Activated CD8-positive, alpha-beta T cell treated with anti-CD3 and anti-CD28 coated beads, Interleukin-2, amount 10 ng/mL, durations not matched to agents 7 days and 5 days (primary cell): ENCODE measurements around the gene DICER1. TPM values are rescaled to one million over a fixed set of nuclear protein-coding genes. Genes with fewer than 3 reads are reported as not detected.

ENCODE experiments used
- ATAC-seq: fragments of 150-1000 bp; cut with Tn5 transposase; one replicate; pipeline ENCODE4 v1.10.0; 2021; ENCODE audit warnings: moderate library complexity
- CTCF ChIA-PET: fragments of 350-600 bp; sonication (Branson Sonifier 250); formaldehyde crosslinking; loops from one replicate; lab custom pipeline; 2021; ENCODE audit warnings: antibody characterized with exemption; lab: Charles Lee
- POLR2A ChIA-PET: fragments of 350-600 bp; sonication (Branson Sonifier 250); formaldehyde crosslinking; loops from one replicate; lab custom pipeline; 2021; ENCODE audit warnings: antibody characterized with exemption; lab: Charles Lee
- DNase-seq: peaks from one replicate; pipeline ENCODE4 v3.0.0-alpha.2; 2020
- H3K27ac Mint-ChIP-seq: one replicate; pipeline ENCODE4 v1.8.0; 2021; ENCODE audit warnings: mild to moderate bottlenecking, mixed read lengths
- H3K27me3 Mint-ChIP-seq: one replicate; pipeline ENCODE4 v1.8.0; 2021; ENCODE audit warnings: low read depth, mixed read lengths
- H3K36me3 Mint-ChIP-seq: one replicate; pipeline ENCODE4 v1.8.0; 2021; ENCODE audit warnings: low read depth, mixed read lengths
- H3K4me1 Mint-ChIP-seq: one replicate; pipeline ENCODE4 v1.8.0; 2021; ENCODE audit warnings: low read depth, mixed read lengths
- H3K4me3 Mint-ChIP-seq: one replicate; pipeline ENCODE4 v1.8.0; 2021; ENCODE audit warnings: mild to moderate bottlenecking, mixed read lengths
- H3K9me3 Mint-ChIP-seq: one replicate; pipeline ENCODE4 v1.8.0; 2022; ENCODE audit warnings: mixed read lengths; ENCODE audit not compliant: insufficient read depth
- total RNA-seq, 2 experiments: library from RNA; stranded (reverse); gene quantifications; one replicate each; pipeline ENCODE4 v1.2.3, GENCODE V29; 2021

Gene DICER1
- total RNA-seq, 2 experiments from 2014 or later: 57.5 to 59.7 TPM

DNA sequence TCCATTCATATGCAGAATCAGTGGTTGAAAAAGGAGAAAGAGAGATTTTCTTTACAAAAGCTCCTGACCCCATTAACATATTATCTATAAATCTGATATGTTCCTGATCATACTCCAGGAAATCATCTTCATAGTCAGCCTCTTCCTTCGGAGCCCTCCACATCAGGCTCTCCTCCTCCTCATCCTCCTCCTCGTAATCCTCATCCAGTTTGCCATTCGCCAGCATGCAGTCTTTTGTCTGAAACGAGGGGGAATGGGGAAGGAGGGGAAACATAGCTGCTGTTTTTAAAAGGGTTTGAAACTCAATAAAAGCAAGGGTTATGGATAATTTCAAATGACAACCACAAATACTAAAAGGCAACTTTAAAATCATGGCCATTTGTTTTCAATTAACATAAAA is 60.9 kb downstream of the DICER1 start:
- ATAC-seq: no peak
- no peak for DNase-seq
- CTCF ChIA-PET: interaction anchor here (1.0 kb wide), 2 partner anchors 9 to 407 kb away, joined by 3 read pairs; no protein-coding TSS in a partner anchor
- H3K4me3 Mint-ChIP-seq: no peak overlapping the region
- H3K36me3 Mint-ChIP-seq: peaks cover 43% of the 10 kb centered on the region
- no peaks in the 10 kb centered on the region for H3K9me3 Mint-ChIP-seq
- POLR2A ChIA-PET: no interaction called here
- H3K4me1 Mint-ChIP-seq: peaks cover 11% of the 10 kb centered on the region
- H3K27me3 Mint-ChIP-seq: no peaks in the 10 kb centered on the region
- no peak overlapping the region for H3K27ac Mint-ChIP-seq

DNA sequence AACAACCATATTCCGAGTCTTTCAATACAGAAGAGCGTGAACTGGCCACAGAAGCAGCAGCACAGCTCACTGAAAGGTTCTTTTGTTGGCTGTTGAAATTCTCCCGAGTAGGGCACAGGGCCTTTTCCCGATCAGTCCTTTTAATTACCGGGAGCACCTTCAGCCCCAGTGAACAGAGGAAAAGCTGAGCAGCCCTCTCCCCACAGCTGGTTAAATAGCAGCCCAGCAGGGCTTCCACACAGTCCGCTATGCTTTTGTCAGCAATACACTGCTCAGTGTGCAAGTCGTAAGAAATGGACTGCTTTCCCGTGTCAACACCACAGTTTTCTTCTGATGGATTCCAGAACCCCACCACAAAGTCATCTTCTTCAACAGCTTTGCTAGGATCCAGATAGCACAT is 61.3 kb downstream of the DICER1 start:
- Mint-ChIP-seq H3K4me3 (no peak overlapping the region), H3K27ac (no peak overlapping the region), H3K4me1 (peaks cover 11% of the 10 kb centered on the region), H3K36me3 (peaks cover 41% of the 10 kb centered on the region), H3K9me3 (no peaks in the 10 kb centered on the region), H3K27me3 (no peaks in the 10 kb centered on the region)
- ChIA-PET CTCF (interaction anchor here (1.0 kb wide), 1 partner anchor 406 kb away, joined by 3 read pairs; no protein-coding TSS in a partner anchor), POLR2A (no interaction called here)
- no peak for ATAC-seq
- DNase-seq: no peak

DNA sequence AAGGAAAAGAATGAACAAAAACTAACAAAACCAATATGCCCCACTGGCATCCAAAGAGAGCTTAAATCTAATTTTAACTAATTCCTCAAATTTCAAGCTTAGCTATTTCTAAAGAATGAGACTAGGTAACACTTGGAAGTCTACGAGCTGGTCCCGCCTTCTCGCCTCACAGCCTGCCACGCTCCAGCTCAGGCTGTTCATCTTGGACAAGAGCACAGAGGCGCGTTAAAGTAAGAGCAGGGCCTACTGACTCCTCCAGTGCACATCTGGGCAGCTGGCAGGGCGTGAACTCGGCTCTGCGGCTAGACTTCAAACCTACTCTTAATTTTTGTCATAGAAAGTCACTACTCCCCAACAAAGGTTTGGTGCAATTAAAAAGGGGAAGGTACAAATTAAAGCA is 64.6 kb downstream of the DICER1 start:
- Mint-ChIP-seq H3K27me3 (no peaks in the 10 kb centered on the region), H3K36me3 (peaks cover 47% of the 10 kb centered on the region), H3K4me3 (no peak overlapping the region), H3K9me3 (no peaks in the 10 kb centered on the region), H3K4me1 (no peaks in the 10 kb centered on the region), H3K27ac (no peak overlapping the region)
- ChIA-PET CTCF (no interaction called here), POLR2A (interaction anchor here (0.6 kb wide), 1 partner anchor 259 kb away, joined by 3 read pairs; no protein-coding TSS in a partner anchor)
- DNase-seq: no peak
- no peak for ATAC-seq

DNA sequence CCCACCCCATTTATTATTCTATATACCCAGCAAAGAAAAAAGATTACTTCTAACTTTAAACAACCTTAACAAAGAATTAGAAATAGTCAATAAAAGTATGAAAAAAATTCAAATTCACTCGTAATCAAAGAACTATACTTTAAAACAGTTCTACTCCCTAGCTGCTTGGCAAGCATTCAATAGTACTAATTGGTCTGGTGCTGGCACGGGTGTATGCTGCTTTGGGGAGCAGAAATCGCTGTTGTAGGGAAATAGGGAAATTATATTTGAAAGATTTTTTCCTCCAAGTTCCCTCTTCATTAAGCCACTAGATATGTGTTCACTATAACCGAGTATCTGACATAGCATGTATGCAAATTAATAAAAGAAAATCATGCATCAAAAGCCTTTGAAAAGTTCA is 65.7 kb downstream of the DICER1 start:
- no peaks in the 10 kb centered on the region for H3K4me1 Mint-ChIP-seq
- POLR2A ChIA-PET: no interaction called here
- CTCF ChIA-PET: no interaction called here
- ATAC-seq: no peak
- H3K27me3 Mint-ChIP-seq: no peaks in the 10 kb centered on the region
- no peaks in the 10 kb centered on the region for H3K9me3 Mint-ChIP-seq
- no peak for DNase-seq
- peaks cover 46% of the 10 kb centered on the region for H3K36me3 Mint-ChIP-seq
- H3K4me3 Mint-ChIP-seq: no peak overlapping the region
- no peak overlapping the region for H3K27ac Mint-ChIP-seq

DNA sequence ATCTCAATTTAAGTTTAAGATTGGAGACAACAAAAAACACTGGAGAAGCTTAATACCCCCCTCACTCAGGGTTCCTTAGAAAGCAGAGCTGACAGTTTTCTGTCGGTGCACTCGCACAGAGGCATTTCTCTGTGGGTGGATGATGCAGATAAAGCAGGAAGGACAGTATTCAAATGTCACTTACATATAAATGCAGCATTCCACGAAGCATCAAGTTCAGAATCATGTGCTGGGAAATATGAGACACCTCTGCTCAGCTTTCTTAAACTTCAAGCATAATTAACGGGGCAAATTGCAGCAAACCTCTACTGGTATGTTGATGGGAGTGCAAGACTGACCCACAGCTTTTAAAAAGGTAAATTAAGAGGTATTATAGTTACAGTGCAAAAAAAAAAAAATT is 68.7 kb downstream of the DICER1 start:
- H3K27ac Mint-ChIP-seq: no peak overlapping the region
- CTCF ChIA-PET: interaction anchor here (1.2 kb wide), 1 partner anchor 11 kb away, joined by 4 read pairs; no protein-coding TSS in a partner anchor

GRCh38 chr14:95087619-95088018 is 69.7 kb downstream of the DICER1 start:
- ChIA-PET POLR2A (no interaction called here), CTCF (no interaction called here)
- no peaks in the 10 kb centered on the region for H3K9me3 Mint-ChIP-seq
- ATAC-seq: no peak
- H3K36me3 Mint-ChIP-seq: peaks cover 30% of the 10 kb centered on the region
- H3K27ac Mint-ChIP-seq: no peak overlapping the region
- no peak for DNase-seq
- H3K4me1 Mint-ChIP-seq: no peaks in the 10 kb centered on the region
- no peaks in the 10 kb centered on the region for H3K27me3 Mint-ChIP-seq
- no peak overlapping the region for H3K4me3 Mint-ChIP-seq

More for the DNA sequence above, 68.7 kb downstream of the DICER1 start:
- Mint-ChIP-seq H3K36me3 (peaks cover 37% of the 10 kb centered on the region), H3K9me3 (no peaks in the 10 kb centered on the region), H3K4me1 (no peaks in the 10 kb centered on the region), H3K4me3 (no peak overlapping the region), H3K27me3 (no peaks in the 10 kb centered on the region)
- POLR2A ChIA-PET: no interaction called here
- ATAC-seq (no peak), DNase-seq (no peak)

- no peak overlapping the region for H3K27ac Mint-ChIP-seq
- peaks cover 25% of the 10 kb centered on the region for H3K36me3 Mint-ChIP-seq
- POLR2A ChIA-PET: no interaction called here
- H3K4me3 Mint-ChIP-seq: no peak overlapping the region
- H3K4me1 Mint-ChIP-seq: no peaks in the 10 kb centered on the region
- DNase-seq (no peak), ATAC-seq (no peak)
- no peaks in the 10 kb centered on the region for H3K27me3 Mint-ChIP-seq
- no peaks in the 10 kb centered on the region for H3K9me3 Mint-ChIP-seq
- CTCF ChIA-PET: no interaction called here
Measured at GRCh38 chr14:95085321-95085720, 72.0 kb downstream of the DICER1 start.

- no peak for ATAC-seq
- CTCF ChIA-PET: no interaction called here
Measured at GRCh38 chr14:95078867-95079266, 78.5 kb downstream of the DICER1 start.

DNA sequence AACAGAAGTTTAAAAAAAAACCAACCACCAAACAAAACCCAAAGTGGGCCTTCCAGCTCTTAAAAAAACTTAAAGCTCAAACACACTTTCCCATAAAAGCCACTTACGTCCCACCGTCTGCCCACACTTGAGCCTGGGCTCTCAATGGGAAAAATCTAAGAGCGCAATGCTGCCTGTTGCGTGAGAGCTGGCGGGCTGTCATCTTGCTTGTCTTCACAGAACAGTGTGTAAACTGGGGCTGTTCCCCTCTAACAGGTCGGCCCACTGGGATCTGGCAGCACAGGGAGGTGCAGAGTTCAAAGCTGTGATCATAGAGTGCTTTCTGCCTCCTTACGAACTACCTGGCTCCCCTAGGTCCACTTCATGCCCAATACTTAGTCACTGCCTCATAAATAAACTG is 80.0 kb downstream of the DICER1 start:
- CTCF ChIA-PET: no interaction called here
- ATAC-seq (no peak), DNase-seq (no peak)
- Mint-ChIP-seq H3K4me3 (no peak overlapping the region), H3K27ac (no peak overlapping the region), H3K27me3 (peaks cover 11% of the 10 kb centered on the region), H3K4me1 (no peaks in the 10 kb centered on the region), H3K9me3 (no peaks in the 10 kb centered on the region), H3K36me3 (no peaks in the 10 kb centered on the region)
- POLR2A ChIA-PET: no interaction called here

More at GRCh38 chr14:95078867-95079266, 78.5 kb downstream of the DICER1 start:
- Mint-ChIP-seq H3K4me1 (no peaks in the 10 kb centered on the region), H3K27ac (no peak overlapping the region), H3K27me3 (peaks cover 8% of the 10 kb centered on the region), H3K9me3 (no peaks in the 10 kb centered on the region), H3K4me3 (no peak overlapping the region), H3K36me3 (no peaks in the 10 kb centered on the region)
- no peak for DNase-seq
- POLR2A ChIA-PET: no interaction called here

- H3K36me3 Mint-ChIP-seq: no peaks in the 10 kb centered on the region
- no peaks in the 10 kb centered on the region for H3K4me1 Mint-ChIP-seq
- POLR2A ChIA-PET: no interaction called here
- no peak overlapping the region for H3K27ac Mint-ChIP-seq
- CTCF ChIA-PET: no interaction called here
- DNase-seq: no peak
- H3K9me3 Mint-ChIP-seq: no peaks in the 10 kb centered on the region
- peaks cover 11% of the 10 kb centered on the region for H3K27me3 Mint-ChIP-seq
- no peak for ATAC-seq
- H3K4me3 Mint-ChIP-seq: no peak overlapping the region
Measured at GRCh38 chr14:95075789-95076188, 81.5 kb downstream of the DICER1 start.

DNA sequence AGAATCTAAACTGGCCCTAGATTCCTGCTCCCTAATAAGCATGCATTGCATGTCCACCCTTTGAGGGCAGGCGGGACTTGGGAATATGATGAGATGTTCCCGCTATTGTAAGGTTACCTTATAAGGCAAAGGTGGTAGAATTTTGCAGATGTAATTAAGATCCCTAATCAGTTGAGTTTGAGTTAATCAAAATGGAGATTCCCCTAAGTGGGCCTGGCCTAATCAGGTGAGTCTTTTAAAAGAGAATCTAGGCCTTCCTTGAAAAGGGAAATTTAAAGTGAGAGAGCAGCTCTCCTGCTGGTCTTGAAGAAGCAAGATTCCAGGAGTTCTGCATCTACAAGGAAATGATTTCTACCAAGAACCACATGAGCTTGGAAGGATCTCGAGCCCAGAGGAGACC is 83.4 kb downstream of the DICER1 start:
- Mint-ChIP-seq H3K9me3 (no peaks in the 10 kb centered on the region), H3K27me3 (peaks cover 11% of the 10 kb centered on the region), H3K4me3 (no peak overlapping the region), H3K27ac (no peak overlapping the region), H3K4me1 (no peaks in the 10 kb centered on the region), H3K36me3 (no peaks in the 10 kb centered on the region)
- no peak for DNase-seq
- ChIA-PET POLR2A (no interaction called here), CTCF (no interaction called here)
- ATAC-seq: no peak

DNA sequence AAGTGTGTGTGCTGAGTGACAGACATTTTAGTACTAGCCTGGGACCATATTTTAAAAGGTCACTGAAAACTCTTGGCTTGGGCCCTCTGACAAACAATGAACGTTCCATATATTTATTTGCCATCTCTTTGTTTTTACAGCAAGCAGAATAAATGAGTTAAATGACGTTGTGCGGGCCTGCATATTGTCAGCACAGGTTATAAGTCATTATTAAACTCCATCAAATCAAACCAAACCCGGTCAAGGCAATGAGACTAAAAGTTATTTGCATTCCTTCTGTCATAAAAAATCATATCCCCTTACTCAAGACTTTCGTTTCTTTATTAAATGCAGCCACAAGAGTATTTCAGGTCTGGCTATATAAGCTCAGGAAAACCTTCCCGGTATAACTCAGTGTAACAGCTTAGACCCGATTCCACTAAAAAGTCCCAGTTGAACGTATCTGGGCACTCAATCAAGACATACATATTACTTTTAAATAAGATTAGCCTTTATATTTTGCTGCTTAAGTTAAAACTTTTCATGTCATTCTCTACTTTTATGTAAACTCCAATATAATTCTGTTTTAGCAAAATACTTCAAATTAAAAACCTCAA is 84.9 kb downstream of the DICER1 start:
- Mint-ChIP-seq H3K36me3 (no peaks in the 10 kb centered on the region), H3K4me3 (no peak overlapping the region), H3K27me3 (peaks cover 6% of the 10 kb centered on the region), H3K9me3 (no peaks in the 10 kb centered on the region), H3K4me1 (no peaks in the 10 kb centered on the region), H3K27ac (no peak overlapping the region)
- DNase-seq (no peak), ATAC-seq (no peak)
- ChIA-PET POLR2A (no interaction called here), CTCF (interaction anchor here (0.9 kb wide), 1 partner anchor 9 kb away, joined by 3 read pairs; no protein-coding TSS in a partner anchor)
